ENCODE results near the gene LRRN3. TPM values are rescaled to one million over a fixed set of nuclear protein-coding genes. Genes with fewer than 3 reads are reported as not detected.

The LRRN3 gene
- total and polyA plus RNA-seq, 10 of the 15 experiments (the other 5 are each of a cell fraction or from before 2014, with no cell fraction given) = 0.02 to 0.24 (median 0.11) TPM; not detected in 3

- intact Hi-C loops (cut with micrococcal nuclease; ENCODE audit: unreplicated experiment) = no loop called here
- Histone ChIP-seq H3K27ac (ENCODE audit: control insufficient read depth, insufficient read depth) (no peak overlapping the region), H3K79me2 (ENCODE audit: control insufficient read depth, insufficient read depth, low read length) (no peaks in the 10 kb centered on the region), H2AFZ (ENCODE audit: control insufficient read depth, low read depth, low read length) (no peak overlapping the region), H3K4me1 (ENCODE audit: control insufficient read depth, insufficient read depth, low read length) (no peaks in the 10 kb centered on the region), H3K9me3 (replicated peaks; ENCODE audit: control insufficient read depth, insufficient read depth, low read length) (no peaks in the 10 kb centered on the region), H3K4me3 (no peak overlapping the region), H3K27me3 (replicated peaks in 1 of 2; ENCODE audit: control insufficient read depth in 2 of 2, insufficient read depth in 2 of 2, low read length in 1 of 2) (no peaks in the 10 kb centered on the region), H3K36me3 (ENCODE audit: control insufficient read depth in 2 of 2, insufficient read depth in 2 of 2, low read length in 1 of 2) (no peaks in the 10 kb centered on the region), H3K9ac (ENCODE audit: control insufficient read depth, insufficient read depth, low read length) (no peak overlapping the region), H4K20me1 (ENCODE audit: control insufficient read depth, insufficient read depth) (no peaks in the 10 kb centered on the region), H3K4me2 (ENCODE audit: control insufficient read depth, insufficient read depth) (no peak overlapping the region)
- DNase-seq (ENCODE audit: low read depth, low spot score) (no peak), FAIRE-seq (no peak), ATAC-seq (no peak)
- ChIA-PET SMC1A (ENCODE audit: uncharacterized antibody, unreplicated experiment) (interaction anchor here (0.9 to 2.3 kb wide), 2 partner anchors 7 to 19 kb away, joined by 3 to 6 read pairs; no protein-coding TSS in a partner anchor), RAD21 (ENCODE audit: unreplicated experiment) (interaction anchor here (1.0 kb wide), 1 partner anchor 266 kb away, joined by 3 read pairs; no protein-coding TSS in a partner anchor), CTCF (interaction anchor here (0.6 kb wide), 1 partner anchor 58 kb away, joined by 4 read pairs; no protein-coding TSS in a partner anchor), POLR2A (no interaction called here)
- WGBS (ENCODE audit: insufficient coverage, insufficient replicate concordance, low lambda C conversion rate, missing lambda C conversion rate) = 100% methylated on average over 2 of the region's 2 CpGs
- no TSS peak for BruUV-seq (replicated peaks)
- in situ Hi-C loops (cut with MboI) = no loop called here
- no peak for TF ChIP-seq TAF1 (IDR thresholded peaks at IDR 0.05; ENCODE audit: borderline replicate concordance, low read depth, low read length)
- TF ChIP-seq IKZF1 (conservative IDR thresholded peaks at IDR 0.05) = no peak
- TF ChIP-seq PKNOX1 (IDR thresholded peaks at IDR 0.05) = no peak
- no peak for TF ChIP-seq EZH2 (IDR thresholded peaks at IDR 0.05; ENCODE audit: borderline replicate concordance, control insufficient read depth, low read depth, low read length)
- TF ChIP-seq ZSCAN29 (IDR thresholded peaks at IDR 0.05) = no peak
- TF ChIP-seq NRF1 (conservative IDR thresholded peaks at IDR 0.05; ENCODE audit: low read depth, low read length) = no peak
- no peak for TF ChIP-seq PAX5 (IDR thresholded peaks at IDR 0.05; ENCODE audit: borderline replicate concordance, low read depth, low read length)
- TF ChIP-seq ATF7 (IDR thresholded peaks at IDR 0.05; ENCODE audit: low read depth) = no peak
- TF ChIP-seq BACH1 (IDR thresholded peaks at IDR 0.05; ENCODE audit: borderline replicate concordance) = no peak
- TF ChIP-seq TCF7 (IDR thresholded peaks at IDR 0.05; ENCODE audit: borderline replicate concordance) = no peak
- TF ChIP-seq NFYA (IDR thresholded peaks at IDR 0.05; ENCODE audit: borderline replicate concordance, low read depth, low read length) = no peak
- TF ChIP-seq SMARCA5 (IDR thresholded peaks at IDR 0.05) = no peak
- no peak for TF ChIP-seq CTCF (IDR thresholded peaks at IDR 0.05 in 2 of 3, conservative IDR thresholded peaks at IDR 0.05 in 1 of 3; ENCODE audit: control insufficient read depth in 2 of 3, extremely low read depth in 1 of 3, insufficient read depth in 1 of 3, low read depth in 3 of 3, low read length in 3 of 3)
- no peak for TF ChIP-seq RUNX3 (IDR thresholded peaks at IDR 0.05; ENCODE audit: low read length)
- no peak for TF ChIP-seq EGR1 (IDR thresholded peaks at IDR 0.05; ENCODE audit: borderline replicate concordance in 1 of 2, low read depth in 2 of 2, low read length in 2 of 2)
- no peak for TF ChIP-seq CBFB (IDR thresholded peaks at IDR 0.05; ENCODE audit: low read depth)
- no peak for TF ChIP-seq SKIL (IDR thresholded peaks at IDR 0.05; ENCODE audit: low read depth, poor library complexity, severe bottlenecking)
- no peak for TF ChIP-seq ASH2L (IDR thresholded peaks at IDR 0.05; ENCODE audit: borderline replicate concordance, low read depth)
- TF ChIP-seq RAD21 (IDR thresholded peaks at IDR 0.05; ENCODE audit: insufficient read depth, low read depth, low read length) = no peak
These were observed 54.5 kb downstream of the LRRN3 start for GRCh38 chr7:111145472-111145871.

All from GM12878 (cell line).